SK-N-SH (cell line): ENCODE data around the gene ATP2B2. TPM values are rescaled to one million over a fixed set of nuclear protein-coding genes. Genes with fewer than 3 reads are reported as not detected.

Experiments
- CTCF ChIA-PET: fragments of 300-600, 350-600 bp; formaldehyde crosslinking; extraction: SDS; loops from one replicate; lab custom pipeline; 2021; lab: Yijun Ruan, JAX
- POLR2A ChIA-PET: fragments of 350-600 bp; sonication (Branson Sonifier 250); formaldehyde crosslinking; extraction: SDS; loops from one replicate; lab custom pipeline; 2020; ENCODE audit warnings: antibody characterized with exemption, inconsistent platforms; lab: Yijun Ruan, JAX
- DNase-seq: peaks from one replicate; pipeline ENCODE4 v3.0.0; 2012
- H2AFZ ChIP-seq: fragments of 200-600 bp; sonication (generic); 2 replicates; pipeline ENCODE4 v1.8.1; 2016; ENCODE audit warnings: antibody characterized with exemption, mild to moderate bottlenecking, low read depth
- H3F3A ChIP-seq: fragments of 200-600 bp; sonication (generic); replicated peaks from 2 replicates; pipeline ENCODE3; 2016; ENCODE audit warnings: antibody characterized with exemption, mild to moderate bottlenecking; ENCODE audit not compliant: insufficient read depth
- H3K27ac ChIP-seq, 2 experiments: fragments of 200-500 bp in 1 of 2; fragments of 200-600 bp in 1 of 2; sonication (Bioruptor generic) in 1 of 2; sonication (generic), shearing (Covaris generic) in 1 of 2; 2 replicates each; pipeline versions ENCODE4 v1.5.1 to v1.6.1; 2014 to 2016; ENCODE audit warnings: low read depth in 2 of 2, inconsistent platforms in 1 of 2, low read length in 1 of 2, mild to moderate bottlenecking in 1 of 2, mixed read lengths in 1 of 2
- H3K27me3 ChIP-seq: fragments of 200-600 bp; sonication (generic), shearing (Covaris generic); 2 replicates; pipeline ENCODE4 v1.6.1; 2016; ENCODE audit warnings: mixed run types; ENCODE audit not compliant: insufficient read depth
- H3K36me3 ChIP-seq, 2 experiments: fragments of 200-500 bp in 1 of 2; fragments of 200-600 bp in 1 of 2; sonication (Bioruptor generic) in 1 of 2; sonication (generic) in 1 of 2; replicated peaks in 1 of 2; 2 replicates each; pipeline versions ENCODE3 to v1.5.1; 2014 to 2016; ENCODE audit warnings: low read length in 1 of 2, mild to moderate bottlenecking in 1 of 2; ENCODE audit not compliant: insufficient read depth in 2 of 2, control insufficient read depth in 1 of 2
- H3K4me1 ChIP-seq, 2 experiments: fragments of 200-500 bp in 1 of 2; fragments of 200-600 bp in 1 of 2; sonication (Bioruptor generic) in 1 of 2; sonication (generic), shearing (Covaris generic) in 1 of 2; 2 replicates each; pipeline versions ENCODE4 v1.5.1 to v1.6.1; 2014 to 2016; ENCODE audit warnings: low read depth in 1 of 2, low read length in 1 of 2, mixed run types in 1 of 2; ENCODE audit not compliant: insufficient read depth in 2 of 2, control insufficient read depth in 1 of 2
- H3K4me2 ChIP-seq: fragments of 200-600 bp; sonication (generic), shearing (Covaris generic); 2 replicates; pipeline ENCODE4 v1.6.1; 2017; ENCODE audit warnings: mixed run types
- H3K4me3 ChIP-seq, 2 experiments: fragments of 200-500 bp in 1 of 2; fragments of 200-600 bp in 1 of 2; sonication (Bioruptor generic) in 1 of 2; sonication (generic), shearing (Covaris generic) in 1 of 2; 2 replicates each; pipeline versions ENCODE4 v1.5.1 to v1.8.1; 2014 to 2016; ENCODE audit warnings: low read depth in 2 of 2, inconsistent platforms in 1 of 2, low read length in 1 of 2, mild to moderate bottlenecking in 1 of 2, mixed read lengths in 1 of 2, moderate library complexity in 1 of 2
- H3K79me2 ChIP-seq: fragments of 200-600 bp; sonication (generic); 2 replicates; pipeline ENCODE4 v1.8.1; 2017; ENCODE audit warnings: mild to moderate bottlenecking; ENCODE audit not compliant: insufficient read depth
- H3K9ac ChIP-seq: fragments of 200-600 bp; sonication (generic); 2 replicates; pipeline ENCODE4 v1.6.1; 2017; ENCODE audit warnings: mixed run types
- H3K9me2 ChIP-seq: fragments of 200-600 bp; sonication (generic); 2 replicates; pipeline ENCODE4 v1.6.1; 2017; ENCODE audit warnings: mixed run types
- H3K9me3 ChIP-seq: fragments of 200-600 bp; sonication (generic); 2 replicates; pipeline ENCODE4 v1.6.1; 2017; ENCODE audit warnings: mixed run types, mild to moderate bottlenecking, moderate library complexity
- H4K20me1 ChIP-seq: fragments of 200-600 bp; sonication (generic); 2 replicates; pipeline ENCODE4 v1.6.1; 2017; ENCODE audit warnings: mild to moderate bottlenecking, mixed run types; ENCODE audit not compliant: insufficient read depth
- ELF1 ChIP-seq: IDR thresholded peaks from 2 replicates; pipeline ENCODE4 v1.4.0; 2012
- FOSL2 ChIP-seq: IDR thresholded peaks from 2 replicates; pipeline ENCODE4 v1.4.0; 2012; ENCODE audit warnings: low read depth, mild to moderate bottlenecking, moderate library complexity, borderline replicate concordance
- FOXJ3 ChIP-seq: sonication (generic); formaldehyde crosslinking; IDR thresholded peaks from 2 replicates; pipeline ENCODE4 v1.5.1; 2020; ENCODE audit warnings: mild to moderate bottlenecking, missing genetic modification reagents
- FOXM1 ChIP-seq: IDR thresholded peaks from 2 replicates; pipeline ENCODE4 v1.4.0; 2012; ENCODE audit warnings: low read depth, mild to moderate bottlenecking
- GABPA ChIP-seq: IDR thresholded peaks from 2 replicates; pipeline ENCODE4 v1.4.0; 2012; ENCODE audit warnings: low read depth, mild to moderate bottlenecking
- GATA2 ChIP-seq: sonication (generic); formaldehyde crosslinking; IDR thresholded peaks from 2 replicates; pipeline ENCODE4 v1.5.0; 2020; ENCODE audit warnings: mild to moderate bottlenecking, missing genetic modification reagents
- MXI1 ChIP-seq: IDR thresholded peaks from 2 replicates; pipeline ENCODE4 v1.6.1; 2012; ENCODE audit warnings: mild to moderate bottlenecking, low read depth, low read length, improper control_type of control experiment
- NFIC ChIP-seq: IDR thresholded peaks from 2 replicates; pipeline ENCODE4 v1.4.0; 2012; ENCODE audit warnings: borderline replicate concordance
- NRF1 ChIP-seq: IDR thresholded peaks from 2 replicates; pipeline ENCODE4 v1.6.1; 2012; ENCODE audit warnings: low read depth, mild to moderate bottlenecking, low read length
- POLR2AphosphoS5 ChIP-seq: IDR thresholded peaks from 2 replicates; pipeline ENCODE4 v1.6.1; 2012; ENCODE audit warnings: low read depth, low read length
- RCOR1 ChIP-seq: fragments of 150-350 bp; IDR thresholded peaks from 2 replicates; pipeline ENCODE4 v1.6.1; 2017; ENCODE audit warnings: antibody characterized with exemption, low read length
- REST ChIP-seq: IDR thresholded peaks from 2 replicates; pipeline ENCODE4 v1.6.1; 2012; ENCODE audit warnings: mild to moderate bottlenecking, low read depth, low read length, moderate library complexity
- TEAD4 ChIP-seq: IDR thresholded peaks from 2 replicates; pipeline ENCODE4 v1.4.0; 2012; ENCODE audit warnings: mild to moderate bottlenecking, borderline replicate concordance; ENCODE audit not compliant: insufficient read depth
- USF1 ChIP-seq: IDR thresholded peaks from 2 replicates; pipeline ENCODE4 v1.4.0; 2012; ENCODE audit warnings: low read depth, borderline replicate concordance
- ZBTB33 ChIP-seq: IDR thresholded peaks from 2 replicates; pipeline ENCODE4 v1.4.0; 2012; ENCODE audit warnings: low read depth, borderline replicate concordance
- whole genome bisulfite sequencing: methylation state at CpG from one replicate; pipeline ENCODE4 v1.1.6; 2017; ENCODE audit warnings: low lambda C conversion rate; 5-methylcytosine and 5-hydroxymethylcytosine counted together
- polyA plus RNA-seq, 3 experiments: library from polyadenylated mRNA; depleted of rRNA; stranded (reverse); fragments of >200 nt; gene quantifications; 2 replicates each; pipeline ENCODE4 v1.2.3, GENCODE V29; 2012
- TF ChIP-seq, protein P1 (sequence below): fragments of 150-350 bp; IDR thresholded peaks from 2 replicates; pipeline ENCODE4 v1.6.1; 2016; ENCODE audit warnings: mild to moderate bottlenecking, low read depth, low read length

Gene ATP2B2
- polyA plus RNA-seq, 1 of the 3 experiments (the other 2 are of a cell fraction), result 0.15 TPM

- Histone ChIP-seq H4K20me1 (no peaks in the 10 kb centered on the region), H3K9me2 (no peaks in the 10 kb centered on the region), H3K9ac (no peak overlapping the region), H2AFZ (no peak overlapping the region), H3F3A (no peaks in the 10 kb centered on the region), H3K4me1 (no peaks in the 10 kb centered on the region; a peak in 1 of 4 replicates), H3K27ac (no peak overlapping the region), H3K36me3 (no peaks in the 10 kb centered on the region), H3K27me3 (no peaks in the 10 kb centered on the region; the same call in 1 of the 2 replicates), H3K9me3 (no peaks in the 10 kb centered on the region), H3K4me3 (no peak overlapping the region), H3K4me2 (no peak overlapping the region), H3K79me2 (no peaks in the 10 kb centered on the region)
- TF ChIP-seq TEAD4 (no peak), REST (no peak), ZBTB33 (no peak), RCOR1 (no peak), POLR2AphosphoS5 (no peak), GABPA (no peak), USF1 (no peak), NFIC (no peak), FOXM1 (no peak), NRF1 (no peak), MXI1 (no peak), GATA2 (CRISPR knock-in tag) (no peak), FOSL2 (no peak), FOXJ3 (no peak), ELF1 (no peak)
- TF ChIP-seq, protein P1, sequence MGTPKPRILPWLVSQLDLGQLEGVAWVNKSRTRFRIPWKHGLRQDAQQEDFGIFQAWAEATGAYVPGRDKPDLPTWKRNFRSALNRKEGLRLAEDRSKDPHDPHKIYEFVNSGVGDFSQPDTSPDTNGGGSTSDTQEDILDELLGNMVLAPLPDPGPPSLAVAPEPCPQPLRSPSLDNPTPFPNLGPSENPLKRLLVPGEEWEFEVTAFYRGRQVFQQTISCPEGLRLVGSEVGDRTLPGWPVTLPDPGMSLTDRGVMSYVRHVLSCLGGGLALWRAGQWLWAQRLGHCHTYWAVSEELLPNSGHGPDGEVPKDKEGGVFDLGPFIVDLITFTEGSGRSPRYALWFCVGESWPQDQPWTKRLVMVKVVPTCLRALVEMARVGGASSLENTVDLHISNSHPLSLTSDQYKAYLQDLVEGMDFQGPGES, result no peak
- no peak for DNase-seq
- 50% methylated on average over 6 of the region's 9 CpGs for WGBS
- ChIA-PET CTCF (no interaction called here), POLR2A (no interaction called here)
Measured at GRCh38 chr3:10391391-10391790, 114.0 kb downstream of the ATP2B2 start.
